ENCODE results near the gene RASA3. TPM values are rescaled to one million over a fixed set of nuclear protein-coding genes. Genes with fewer than 3 reads are reported as not detected.

Gene RASA3
- total RNA-seq, 1 experiment from 2014 or later = 22.3 TPM

- H3K36me3 Mint-ChIP-seq = no peaks in the 10 kb centered on the region
- no peak overlapping the region for H3K4me3 Mint-ChIP-seq
- no peaks in the 10 kb centered on the region for H3K9me3 Mint-ChIP-seq
- DNase-seq (ENCODE audit: low spot score) = no peak
- ChIA-PET POLR2A (no interaction called here), CTCF (no interaction called here)
- peaks cover 17% of the 10 kb centered on the region for H3K4me1 Mint-ChIP-seq
- ATAC-seq = no peak
- H3K27ac Mint-ChIP-seq = no peak overlapping the region
- H3K27me3 Mint-ChIP-seq (ENCODE audit: low read depth) = no peaks in the 10 kb centered on the region
- no peak for TF ChIP-seq ZNF263 (CRISPR knock-in tag; IDR thresholded peaks at IDR 0.05; ENCODE audit: low read depth)
- no peak for TF ChIP-seq USF2 (CRISPR knock-in tag; IDR thresholded peaks at IDR 0.05)
- no peak for TF ChIP-seq NFE2L1 (CRISPR knock-in tag; IDR thresholded peaks at IDR 0.05)
- TF ChIP-seq SOX15 (CRISPR knock-in tag; IDR thresholded peaks at IDR 0.05) = no peak
- TF ChIP-seq JAZF1 (CRISPR knock-in tag; IDR thresholded peaks at IDR 0.05) = no peak
- TF ChIP-seq ZNF317 (CRISPR knock-in tag; IDR thresholded peaks at IDR 0.05; ENCODE audit: borderline replicate concordance, low read depth) = no peak
- TF ChIP-seq ZNF512 (CRISPR knock-in tag; IDR thresholded peaks at IDR 0.05; ENCODE audit: borderline replicate concordance) = no peak
- no peak for TF ChIP-seq HMGA2 (CRISPR knock-in tag; IDR thresholded peaks at IDR 0.05)
- no peak for TF ChIP-seq ATF2 (CRISPR knock-in tag; IDR thresholded peaks at IDR 0.05; ENCODE audit: borderline replicate concordance, low read depth)
- TF ChIP-seq ATF1 (CRISPR knock-in tag; IDR thresholded peaks at IDR 0.05) = no peak
- TF ChIP-seq TEAD4 (CRISPR knock-in tag; IDR thresholded peaks at IDR 0.05) = no peak
- no peak for TF ChIP-seq E2F1 (CRISPR knock-in tag; IDR thresholded peaks at IDR 0.05)
- TF ChIP-seq AFF4 (CRISPR knock-in tag; IDR thresholded peaks at IDR 0.05; ENCODE audit: borderline replicate concordance) = no peak
- TF ChIP-seq GTF2I (CRISPR knock-in tag; conservative IDR thresholded peaks at IDR 0.05) = no peak
- TF ChIP-seq MXD4 (CRISPR knock-in tag; IDR thresholded peaks at IDR 0.05; ENCODE audit: borderline replicate concordance) = no peak
- no peak for TF ChIP-seq ZSCAN18 (CRISPR knock-in tag; IDR thresholded peaks at IDR 0.05)
- no peak for TF ChIP-seq CTCF (IDR thresholded peaks at IDR 0.05)
- TF ChIP-seq NFYB (CRISPR knock-in tag; conservative IDR thresholded peaks at IDR 0.05; ENCODE audit: low read depth) = no peak
- TF ChIP-seq RELA (CRISPR knock-in tag; IDR thresholded peaks at IDR 0.05; ENCODE audit: borderline replicate concordance) = no peak
- no peak for TF ChIP-seq GRHL2 (CRISPR knock-in tag; IDR thresholded peaks at IDR 0.05; ENCODE audit: insufficient replicate concordance, severe bottlenecking)
These were observed 69.7 kb downstream of the RASA3 start for GRCh38 chr13:114062754-114063153.
